H1 (cell line): ENCODE measurements around the gene KMT2E.

Source experiments
- BRCA1 ChIP-seq: IDR thresholded peaks from 2 replicates; pipeline ENCODE4 v1.6.1; 2012; ENCODE audit warnings: low read depth, low read length, improper control_type of control experiment
- CHD2 ChIP-seq: IDR thresholded peaks from 2 replicates; pipeline ENCODE4 v1.6.1; 2012; ENCODE audit warnings: low read length, improper control_type of control experiment
- CREB1 ChIP-seq: IDR thresholded peaks from 2 replicates; pipeline ENCODE4 v1.6.1; 2012; ENCODE audit warnings: inconsistent platforms
- CTCF ChIP-seq, 3 experiments: IDR thresholded peaks; 1 replicate in 2 of 3; 2 replicates in 1 of 3; pipeline versions ENCODE4 v1.5.1 to v1.6.1; 2011; ENCODE audit warnings: low read length in 3 of 3, mild to moderate bottlenecking in 3 of 3, inconsistent platforms in 2 of 3, low read depth in 1 of 3, moderate library complexity in 1 of 3; ENCODE audit not compliant: insufficient read depth in 1 of 3; ENCODE audit errors: control extremely low read depth in 1 of 3
- HDAC6 ChIP-seq: IDR thresholded peaks from one replicate; pipeline ENCODE4 v1.7.1; 2012; ENCODE audit warnings: low read depth, mild to moderate bottlenecking, inconsistent platforms, low read length, moderate library complexity
- JUN ChIP-seq: IDR thresholded peaks from 2 replicates; pipeline ENCODE4 v1.6.1; 2011; ENCODE audit warnings: low read depth, mild to moderate bottlenecking, improper control_type of control experiment, low read length
- JUND ChIP-seq: IDR thresholded peaks from 2 replicates; pipeline ENCODE4 v1.6.1; 2011; ENCODE audit warnings: mild to moderate bottlenecking, improper control_type of control experiment, low read length
- KDM1A ChIP-seq: fragments of 200-600, 300-600 bp; sonication (generic); IDR thresholded peaks from 2 replicates; pipeline ENCODE4 v1.7.1; 2016; ENCODE audit warnings: mild to moderate bottlenecking, low read length, borderline replicate concordance
- MAX ChIP-seq: IDR thresholded peaks from 2 replicates; pipeline ENCODE4 v1.6.1; 2012; ENCODE audit warnings: inconsistent platforms
- POLR2A ChIP-seq, 2 experiments: IDR thresholded peaks; 1 replicate in 1 of 2; 2 replicates in 1 of 2; pipeline ENCODE4 v1.6.1; 2011; ENCODE audit warnings: low read depth in 2 of 2, low read length in 2 of 2, mild to moderate bottlenecking in 2 of 2; ENCODE audit errors: control extremely low read depth in 1 of 2
- RNF2 ChIP-seq: fragments of 200-900, 300-1000 bp; sonication (generic); IDR thresholded peaks from 2 replicates; pipeline ENCODE4 v1.7.1; 2016; ENCODE audit warnings: borderline replicate concordance, low read depth, mild to moderate bottlenecking, antibody characterized with exemption, low read length; ENCODE audit not compliant: poor library complexity, severe bottlenecking; ENCODE audit errors: missing control alignments
- SP1 ChIP-seq: IDR thresholded peaks from 2 replicates; pipeline ENCODE4 v1.6.1; 2011; ENCODE audit warnings: low read depth, low read length
- USF2 ChIP-seq: IDR thresholded peaks from 2 replicates; pipeline ENCODE4 v1.6.1; 2011; ENCODE audit warnings: low read length, improper control_type of control experiment
- YY1 ChIP-seq: IDR thresholded peaks from 2 replicates; pipeline ENCODE4 v1.6.1; 2011; ENCODE audit warnings: low read depth, mild to moderate bottlenecking, low read length

- no peak for TF ChIP-seq JUND
- no peak for TF ChIP-seq CTCF (IDR thresholded peaks at IDR 0.05; ENCODE audit: control extremely low read depth in 1 of 3, insufficient read depth in 1 of 3, low read depth in 1 of 3, low read length in 3 of 3)
- TF ChIP-seq CHD2, result no peak
- no peak for TF ChIP-seq MAX
- no peak for TF ChIP-seq POLR2A (IDR thresholded peaks at IDR 0.05; ENCODE audit: control extremely low read depth in 1 of 2, low read depth in 2 of 2, low read length in 2 of 2)
- TF ChIP-seq JUN, result no peak
- no peak for TF ChIP-seq SP1
- no peak for TF ChIP-seq CREB1
- TF ChIP-seq USF2, result no peak
- no peak for TF ChIP-seq BRCA1
- no peak for TF ChIP-seq YY1
- TF ChIP-seq RNF2, result no peak
- no peak for TF ChIP-seq KDM1A
- TF ChIP-seq HDAC6, result no peak
Measured at GRCh38 chr7:105050493-105050892, 36.5 kb downstream of the KMT2E start.
